GM21515 (cell line): ENCODE measurements around the gene TMEM266.

Experiments used
- ATAC-seq: cut with Tn5 transposase; IDR thresholded peaks from one replicate; pipeline ENCODE4 v1.9.1; 2021; ENCODE audit not compliant: unreplicated experiment

The TMEM266 gene

DNA sequence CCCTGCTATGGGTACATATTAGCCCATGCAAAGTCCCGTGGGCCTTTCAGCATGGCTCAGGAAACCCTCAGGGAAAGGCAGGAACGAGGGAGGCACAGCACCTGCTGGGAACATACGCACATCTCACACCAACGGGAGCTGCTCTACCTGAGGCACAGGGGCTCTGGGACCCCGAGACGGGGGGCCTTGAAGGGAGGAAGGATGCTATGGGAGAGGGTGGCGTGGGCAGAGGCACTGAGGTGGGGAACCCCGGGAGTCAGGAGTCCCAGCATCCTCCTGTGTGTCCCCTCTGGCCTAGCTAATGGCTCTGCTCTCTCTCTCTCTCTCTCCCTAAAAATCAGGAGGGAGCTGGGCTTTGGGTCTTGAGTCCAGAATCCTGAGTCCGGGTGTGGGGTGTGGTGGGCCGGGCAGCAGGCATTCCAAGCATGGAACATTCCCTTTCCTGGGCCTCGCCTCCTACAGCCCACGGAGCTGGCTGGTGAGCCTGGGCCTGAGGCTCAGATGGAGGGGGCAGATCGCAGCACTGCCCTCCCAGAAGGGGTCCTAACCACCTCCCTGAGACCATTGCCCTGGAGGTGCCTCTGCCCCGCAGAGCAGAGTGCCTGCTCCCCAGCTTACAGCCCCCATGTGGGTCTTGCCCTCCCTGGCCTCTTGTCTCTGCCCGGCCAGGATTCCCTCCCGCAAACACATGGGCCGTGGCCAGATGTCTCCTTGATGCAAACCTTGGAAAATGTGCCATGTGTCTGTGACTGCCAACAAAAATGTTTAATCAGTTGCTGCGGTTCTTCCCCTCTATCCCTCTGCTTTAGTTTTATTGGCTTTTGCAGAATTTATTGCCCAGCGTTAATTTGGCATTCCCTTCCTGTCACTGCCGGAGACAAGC is 101.6 kb downstream of the TMEM266 start:
- no peak for ATAC-seq

DNA sequence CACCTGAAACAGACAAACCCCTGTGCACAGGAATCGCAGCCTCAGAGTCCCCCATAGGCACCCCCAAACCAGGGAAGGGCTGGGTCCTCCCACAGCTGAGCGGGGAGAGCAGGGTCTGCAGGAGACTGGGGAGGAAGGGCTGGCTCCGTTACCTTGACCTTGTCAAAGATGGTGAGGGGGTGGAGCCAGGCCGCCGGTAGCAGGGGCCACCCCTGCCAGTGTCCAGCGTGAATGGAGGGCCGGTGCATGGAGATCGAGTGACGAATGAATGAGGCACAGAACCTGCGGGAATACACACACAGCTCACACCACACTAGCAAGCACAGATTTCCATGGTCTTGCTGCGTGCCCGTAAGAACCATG is 102.2 kb downstream of the TMEM266 start:
- no peak for ATAC-seq

DNA sequence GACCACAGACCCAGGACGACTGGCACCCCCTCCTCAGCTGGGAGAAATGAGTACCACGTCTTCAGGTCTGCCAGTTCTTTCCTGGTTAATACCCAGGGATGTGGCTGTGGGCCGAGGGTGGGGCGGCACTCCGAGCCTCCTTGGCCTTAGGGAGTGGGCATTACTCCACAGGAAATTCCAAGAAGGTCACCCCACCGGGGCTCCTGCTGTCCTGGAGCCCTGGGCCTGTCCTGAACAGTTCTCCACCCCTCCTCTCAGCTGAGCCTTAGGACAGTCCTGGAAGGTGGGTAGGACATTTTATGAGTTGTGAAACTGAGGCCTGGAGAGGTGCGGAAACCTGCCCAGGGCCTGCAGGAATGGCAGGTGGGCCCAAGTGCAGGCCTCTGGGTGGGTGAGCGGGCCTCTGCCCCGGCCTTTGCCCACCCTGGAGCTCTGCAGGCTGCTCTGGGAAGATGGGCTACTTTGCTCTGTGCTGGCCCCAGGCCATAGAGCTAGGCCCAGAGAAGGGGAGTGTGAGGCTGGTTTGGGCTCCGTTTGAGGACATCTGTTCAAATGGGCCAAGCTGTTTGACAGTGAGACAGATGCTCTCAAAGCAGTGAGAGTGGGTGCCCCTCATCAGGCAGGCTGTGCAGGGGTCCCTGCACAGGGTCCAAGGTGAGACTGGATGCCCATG is 103.1 kb downstream of the TMEM266 start:
- ATAC-seq = no peak

DNA sequence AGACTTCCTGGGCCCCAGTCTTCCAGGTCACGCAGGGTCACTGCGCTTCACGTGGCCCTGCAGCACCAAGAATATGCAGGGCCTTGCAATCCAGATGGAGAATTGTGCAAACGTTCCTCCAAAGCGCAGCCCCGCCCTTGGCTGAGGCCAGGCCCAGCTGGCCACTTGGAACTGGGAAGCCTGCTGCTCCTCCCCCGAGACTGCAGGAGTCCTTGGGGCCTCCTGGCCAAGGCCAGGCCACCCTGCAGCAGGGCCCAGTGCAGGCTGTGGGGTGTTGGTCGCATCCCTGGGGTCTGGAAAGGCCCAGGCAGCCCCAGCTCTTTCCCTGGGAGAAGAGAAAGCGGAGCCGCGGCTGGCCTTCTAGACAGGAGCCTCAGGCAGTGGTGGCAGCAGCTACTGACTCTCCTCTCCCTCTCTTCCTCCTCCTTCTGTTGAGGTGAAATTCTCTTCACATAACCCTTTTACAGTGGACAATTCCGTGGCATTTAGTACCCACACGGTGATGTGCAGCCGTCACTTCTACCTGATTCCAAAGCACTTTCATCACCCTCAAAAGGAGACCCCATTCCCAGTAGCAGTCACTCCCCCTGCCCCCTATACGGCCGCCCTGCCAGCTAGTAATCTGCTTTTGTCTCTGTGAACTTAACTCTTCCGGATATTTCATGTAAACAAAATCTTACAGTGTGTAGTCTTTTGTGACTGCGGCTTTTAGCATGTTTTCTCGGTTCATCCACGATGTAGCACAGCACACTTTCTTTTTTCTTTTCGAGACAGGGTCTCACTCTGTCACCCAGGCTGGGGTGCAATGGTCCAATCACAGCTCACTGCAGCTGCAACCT is 103.9 kb downstream of the TMEM266 start:
- ATAC-seq = no peak

DNA sequence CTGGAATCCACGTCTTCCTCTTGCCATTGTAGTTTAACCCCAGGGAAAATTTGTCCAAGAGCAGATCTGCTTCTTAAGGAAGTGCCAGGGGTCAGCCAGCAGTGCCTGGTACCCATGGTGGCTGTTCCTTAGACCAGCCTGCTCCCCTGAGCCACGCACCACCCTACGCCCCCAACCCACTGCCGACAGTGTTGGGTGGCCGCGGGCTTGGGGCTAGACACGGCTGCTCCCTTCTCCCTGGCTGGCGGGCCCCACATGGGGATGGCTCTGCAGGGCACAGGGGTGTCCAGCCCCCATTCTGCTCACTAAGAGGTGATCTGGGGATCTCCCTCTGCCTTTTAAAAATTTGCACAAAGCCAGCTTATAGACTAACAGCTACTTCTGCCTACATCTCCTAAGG is 104.8 kb downstream of the TMEM266 start:
- ATAC-seq = no peak

DNA sequence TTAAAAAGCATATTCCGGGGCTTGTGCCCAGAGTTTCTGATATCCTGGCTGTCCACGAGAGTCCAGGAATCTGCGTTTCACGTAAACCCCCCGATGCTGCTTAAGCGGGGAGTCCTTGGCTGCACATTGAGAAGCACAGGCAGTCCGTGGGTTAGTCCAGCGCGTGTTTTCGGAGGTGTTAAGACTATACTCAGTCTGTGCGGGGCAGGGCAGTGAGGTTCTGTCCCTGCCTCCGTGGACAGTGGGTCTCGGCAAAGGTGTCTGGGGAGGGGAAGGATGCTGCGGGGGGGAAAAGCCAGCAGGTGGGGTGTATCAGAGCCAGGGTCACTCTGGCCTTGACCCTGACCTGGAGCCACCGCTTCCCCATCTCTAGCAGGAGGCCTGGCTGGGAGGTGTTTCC is 106.2 kb downstream of the TMEM266 start:
- ATAC-seq = no peak

DNA sequence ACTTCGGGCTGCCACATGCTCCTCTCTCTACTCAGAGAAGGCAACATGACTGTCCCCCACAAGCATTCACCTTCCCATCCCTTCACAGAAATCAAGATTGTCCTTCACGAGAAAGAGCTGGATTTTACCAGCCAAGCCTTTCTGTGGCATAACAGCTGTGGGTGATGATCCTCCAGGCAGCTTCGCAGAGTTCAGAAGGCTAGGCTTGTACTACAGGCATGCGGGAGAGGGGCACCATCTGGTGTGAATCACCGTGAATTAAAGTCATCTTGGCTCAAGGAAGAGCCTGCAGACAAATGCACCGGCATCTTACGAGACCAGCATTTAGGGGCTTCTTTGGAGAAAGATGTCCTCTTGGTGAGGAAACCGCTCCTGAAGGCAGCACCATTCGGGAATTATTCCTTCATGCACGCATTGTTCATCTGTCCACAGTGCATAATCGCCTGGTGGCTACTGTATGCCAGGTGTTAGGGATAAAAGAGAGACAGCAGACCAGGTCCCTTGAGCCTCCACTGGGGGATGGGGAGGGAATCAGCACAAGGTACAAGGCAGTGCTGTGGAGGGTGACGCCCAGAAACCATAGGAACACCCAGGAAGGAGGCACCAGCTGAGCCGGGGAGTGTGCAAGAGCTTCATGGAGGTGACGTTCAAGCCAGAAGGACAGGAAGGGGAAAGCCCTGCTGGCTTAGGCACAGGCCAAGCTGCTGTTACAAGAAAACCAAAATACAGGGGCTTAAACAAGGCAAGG is 108.6 kb downstream of the TMEM266 start:
- ATAC-seq = no peak

DNA sequence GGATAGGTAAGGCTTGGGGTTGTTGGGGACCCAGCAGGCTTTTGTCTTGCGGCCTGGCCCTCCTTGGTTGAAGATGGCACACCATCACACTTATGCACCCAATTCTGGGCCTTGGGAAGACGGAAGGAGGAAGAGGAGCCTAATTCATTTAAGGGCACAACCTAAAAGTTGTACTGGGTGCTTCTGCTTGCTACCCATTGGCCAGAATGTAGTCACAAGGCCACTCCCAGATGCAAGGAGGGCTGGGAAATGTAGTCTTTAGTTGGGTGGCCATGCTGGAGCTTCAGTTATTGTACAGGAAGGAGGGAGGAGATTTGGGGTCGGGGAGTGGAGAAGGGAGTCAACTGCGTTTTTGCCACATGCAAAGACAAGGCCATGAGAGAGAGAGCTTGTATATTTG is 109.2 kb downstream of the TMEM266 start:
- ATAC-seq = no peak

DNA sequence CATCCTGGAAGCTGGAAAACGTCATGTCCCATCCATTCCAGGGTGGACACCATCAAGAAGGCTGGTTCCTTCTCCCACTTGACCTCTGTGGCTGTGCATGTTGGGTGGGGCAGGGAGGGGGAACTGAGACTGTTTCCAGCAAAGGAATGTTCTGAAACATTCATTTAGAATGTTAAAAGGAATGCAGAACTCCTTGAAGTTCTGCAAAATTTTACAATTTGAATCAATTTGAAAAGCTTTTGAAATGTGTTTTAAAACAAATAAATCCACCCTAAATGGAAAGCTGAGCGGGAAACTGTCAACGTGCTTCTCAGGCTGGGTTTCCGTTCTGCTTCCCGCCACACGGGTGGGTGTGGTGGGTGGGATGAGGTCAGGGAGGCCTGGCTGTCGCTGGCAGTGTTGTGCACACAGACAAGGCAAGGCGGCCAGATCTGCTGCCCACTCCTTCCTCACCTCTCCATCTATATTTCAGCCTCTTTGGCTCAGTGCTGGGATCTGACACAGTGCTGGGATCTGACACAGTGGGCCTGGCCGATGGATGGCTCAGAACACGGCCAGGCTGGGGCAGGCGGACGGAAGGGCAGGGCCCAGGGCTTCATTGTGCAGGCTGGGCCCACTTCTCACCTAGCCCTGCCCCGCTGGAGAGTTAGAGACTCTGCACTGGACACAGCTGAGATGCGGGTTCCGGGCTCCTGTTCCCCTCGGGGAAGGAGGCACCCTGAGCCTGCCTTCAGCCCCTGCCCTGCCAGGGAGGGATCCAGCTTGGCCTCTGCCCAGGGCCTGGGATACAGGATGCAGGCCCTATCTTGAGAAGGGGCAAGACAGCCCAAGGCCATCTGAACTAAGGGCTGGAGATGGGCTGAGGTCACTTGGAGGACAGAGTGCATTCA is 110.4 kb downstream of the TMEM266 start:
- no peak for ATAC-seq

DNA sequence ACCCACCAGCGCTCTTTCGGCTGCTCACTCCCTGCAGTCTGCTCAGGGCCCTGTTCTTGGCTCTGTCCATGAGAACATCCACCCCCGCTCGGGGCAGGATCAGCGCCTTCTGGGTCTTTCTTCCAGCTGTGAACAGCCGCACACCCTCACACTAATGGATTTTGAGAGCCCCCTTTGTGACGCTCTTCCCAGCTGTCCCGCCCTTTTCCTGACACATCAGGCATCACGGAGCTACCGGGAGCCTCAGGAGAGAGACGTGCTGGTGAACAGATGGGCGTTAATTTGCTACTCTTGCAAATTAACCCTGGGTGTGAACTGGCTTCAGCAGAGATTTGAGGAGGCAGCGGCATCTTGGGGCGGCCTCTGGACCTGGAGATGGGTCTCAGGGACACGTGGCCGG is 113.0 kb downstream of the TMEM266 start:
- ATAC-seq = no peak

DNA sequence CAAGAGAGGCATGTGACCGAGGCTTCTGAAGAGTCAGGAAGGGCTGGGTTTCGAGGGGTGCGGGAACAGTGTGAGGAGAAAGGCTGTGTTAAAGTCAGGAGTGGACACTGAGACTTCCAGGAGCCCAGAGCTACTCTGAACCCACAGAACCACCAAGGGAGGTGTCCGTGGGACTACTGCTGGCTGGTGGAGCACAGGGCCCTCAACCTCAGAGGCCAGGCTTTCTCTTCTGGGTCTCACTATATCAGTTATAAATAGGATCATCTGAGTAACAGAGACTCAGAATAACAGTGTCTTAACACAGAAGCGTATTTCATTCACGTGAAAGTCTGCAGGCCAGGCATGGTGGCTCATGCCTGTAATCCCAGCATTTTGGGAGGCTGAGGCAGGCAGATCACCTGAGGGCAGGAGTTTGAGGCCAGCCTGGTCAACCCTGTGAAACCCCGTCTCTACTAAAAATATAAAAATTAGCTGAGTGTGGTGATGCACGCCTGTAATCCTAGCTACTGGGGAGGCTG is 113.6 kb downstream of the TMEM266 start:
- ATAC-seq = no peak

DNA sequence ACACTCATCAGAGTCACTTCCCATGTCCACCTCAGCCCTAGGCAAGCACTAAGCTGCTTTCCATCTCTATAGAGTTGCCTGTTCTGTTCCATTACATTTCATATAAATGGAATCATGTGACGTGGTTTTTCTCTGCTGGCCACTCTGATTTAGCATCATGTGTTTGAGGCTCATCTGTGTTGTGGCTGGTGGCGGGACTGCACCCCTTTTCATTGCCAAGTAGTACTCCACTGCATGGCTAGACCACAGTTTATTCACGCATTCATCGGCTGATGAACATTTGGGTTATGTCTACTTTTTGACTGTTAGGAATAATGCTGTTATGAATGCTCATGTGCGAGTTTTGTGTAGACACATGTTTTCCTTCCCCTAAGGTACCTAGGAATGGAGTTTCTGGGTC is 114.9 kb downstream of the TMEM266 start:
- no peak for ATAC-seq

DNA sequence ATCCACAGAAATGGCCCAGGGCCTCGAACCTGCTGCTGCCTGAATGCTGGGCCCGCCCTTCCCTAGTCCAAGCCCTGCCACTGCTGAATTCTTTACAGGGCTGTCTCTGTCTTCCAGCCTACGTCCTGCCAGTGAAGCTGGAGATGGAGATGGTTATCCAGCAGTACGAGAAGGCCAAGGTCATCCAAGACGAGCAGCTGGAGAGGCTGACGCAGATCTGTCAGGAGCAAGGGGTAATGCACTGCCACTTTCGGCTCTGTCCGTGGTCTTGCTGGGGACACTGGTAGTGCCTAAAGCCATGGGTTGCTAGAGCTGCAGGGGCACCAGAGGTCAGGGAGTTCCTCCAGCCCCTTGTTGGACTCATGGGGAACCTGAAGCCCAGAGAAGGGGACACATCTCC is 115.7 kb downstream of the TMEM266 start:
- no peak for ATAC-seq

DNA sequence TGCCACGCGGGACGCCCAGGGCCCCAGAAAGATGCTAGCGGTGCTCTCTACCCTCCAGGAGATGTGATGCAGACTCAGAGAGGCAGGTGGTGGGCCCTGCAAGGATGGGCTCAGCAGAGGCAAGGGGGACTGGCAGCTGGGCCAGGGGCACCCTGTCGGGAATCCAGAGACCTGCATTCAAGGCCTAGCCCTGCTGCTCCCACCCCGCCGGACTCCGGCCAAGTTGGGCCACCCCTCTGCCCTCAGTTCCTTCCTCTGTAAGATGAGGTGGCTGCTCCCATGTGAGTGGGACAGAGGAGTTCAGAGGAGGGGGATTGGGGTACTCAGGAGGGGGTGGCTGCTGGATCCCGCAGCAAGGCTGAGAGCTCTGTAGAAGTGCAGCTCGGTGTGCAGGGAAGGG is 116.3 kb downstream of the TMEM266 start:
- ATAC-seq = no peak

DNA sequence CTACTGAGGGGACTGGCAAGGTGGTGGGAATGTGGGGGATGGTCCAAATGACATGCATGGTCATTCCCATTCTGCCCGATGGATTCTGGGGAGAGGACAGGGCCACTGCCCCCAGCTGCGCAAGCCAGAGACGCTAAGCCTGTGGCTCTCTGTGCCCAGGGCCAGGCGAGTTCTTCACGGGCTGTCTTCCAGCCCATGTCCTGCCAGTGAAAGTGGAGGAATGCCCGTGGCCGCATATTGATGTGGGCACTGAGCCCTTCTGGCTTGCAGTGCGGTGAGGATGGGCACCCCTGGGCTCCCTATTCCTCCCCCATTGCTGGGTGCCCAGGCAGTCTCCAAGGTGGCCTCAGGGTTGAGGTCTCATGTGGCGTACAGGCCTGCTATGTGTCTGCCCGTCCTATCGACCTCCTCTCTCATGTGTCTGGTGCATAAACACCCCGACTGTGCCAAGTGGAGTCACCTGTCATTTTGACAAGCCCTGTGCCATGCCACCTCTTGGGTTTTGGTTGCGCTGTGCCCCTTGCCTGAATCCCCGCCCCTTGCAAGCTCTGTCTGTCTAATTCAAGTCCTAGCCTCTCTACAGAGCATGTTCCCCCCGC is 116.8 kb downstream of the TMEM266 start:
- no peak for ATAC-seq

DNA sequence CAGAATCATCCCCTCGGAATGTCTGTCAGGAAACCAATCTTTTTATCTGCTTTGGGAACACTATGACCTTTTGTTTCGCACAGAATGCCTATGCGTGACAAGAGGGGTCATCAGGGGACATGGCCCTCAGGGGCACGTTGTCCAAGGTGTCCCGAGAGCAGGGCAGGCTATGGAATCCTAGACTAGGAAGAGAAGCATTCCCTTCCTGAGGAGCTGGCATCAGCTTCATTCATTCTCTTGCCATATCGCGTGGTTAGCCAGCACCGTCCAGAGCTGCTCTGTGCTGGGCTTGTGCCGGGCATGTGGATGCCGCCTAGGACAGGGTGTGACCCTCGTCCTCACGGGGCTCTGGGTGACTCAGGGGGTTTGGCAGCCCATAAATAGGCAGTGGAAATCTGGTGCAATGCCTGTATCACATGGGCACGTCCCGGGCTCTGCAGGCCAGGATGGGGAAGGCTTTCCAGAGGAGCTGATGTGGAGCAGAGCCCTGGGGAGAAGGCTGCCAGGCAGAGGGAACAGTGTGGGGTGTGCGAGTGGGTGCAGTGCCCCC is 117.8 kb downstream of the TMEM266 start:
- ATAC-seq = no peak

DNA sequence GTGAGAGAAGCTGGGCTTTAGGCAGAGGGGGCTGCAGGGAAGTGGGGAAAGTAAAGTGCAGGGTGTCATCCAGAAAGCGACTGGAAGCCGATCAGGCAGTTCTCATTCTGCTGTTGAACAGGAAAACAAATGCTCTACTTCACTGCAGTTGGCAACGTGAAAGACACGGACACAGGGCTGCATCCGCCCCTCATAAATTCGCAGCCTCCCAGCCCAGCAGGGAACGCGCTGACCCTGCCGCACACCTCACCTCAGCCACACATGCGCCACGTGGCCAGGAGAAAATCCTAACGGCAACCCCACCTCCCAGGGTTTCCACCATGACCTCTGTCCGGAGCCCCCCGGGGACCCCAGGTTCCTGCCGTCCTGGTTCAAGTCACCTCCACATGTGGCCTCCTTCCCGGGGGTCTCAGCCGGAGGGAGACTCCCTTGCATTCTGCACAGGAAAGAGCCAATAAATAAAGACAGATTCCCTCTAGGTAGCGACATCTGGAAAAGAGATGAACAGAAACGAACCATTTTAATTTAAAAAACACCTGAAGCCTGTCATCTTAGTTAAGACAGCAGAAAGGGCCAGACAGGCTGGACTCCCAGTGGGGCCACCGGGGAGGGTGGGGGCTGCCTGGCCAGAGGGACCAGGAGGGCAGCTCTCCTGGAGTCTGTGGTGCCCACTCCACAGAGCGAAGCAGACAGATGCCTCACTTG is 118.7 kb downstream of the TMEM266 start:
- ATAC-seq = no peak

DNA sequence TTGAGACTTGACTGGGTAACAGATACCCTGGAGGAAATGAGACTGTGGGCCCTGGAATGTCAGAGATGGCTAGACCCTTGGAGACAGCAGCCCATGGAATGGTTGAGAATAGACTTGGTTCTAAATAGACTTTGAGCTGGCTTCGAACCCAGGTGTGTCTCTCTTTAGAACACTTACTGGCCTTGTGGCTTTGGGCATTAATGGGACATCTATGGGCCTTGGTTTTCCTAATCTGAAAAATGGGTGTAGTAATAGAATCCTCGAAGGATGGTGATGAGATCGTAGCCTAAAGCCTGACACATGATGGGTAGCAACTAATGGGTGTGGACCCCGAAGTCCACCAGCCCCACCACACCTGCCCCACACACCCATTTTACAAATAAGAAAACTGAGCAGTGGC is 119.2 kb downstream of the TMEM266 start:
- no peak for ATAC-seq
